Neural progenitor cell (in vitro differentiated cells): Measurements from ENCODE around the gene LTBP1. TPM values are rescaled to one million over a fixed set of nuclear protein-coding genes. Genes with fewer than 3 reads are reported as not detected.

ENCODE experiments used
- DNase-seq: peaks from one replicate; pipeline ENCODE4 v3.0.0-alpha.2; 2016; ENCODE audit warnings: low spot score
- H2AFZ ChIP-seq: fragments of 200-600 bp; sonication (generic); replicated peaks from 2 replicates; pipeline ENCODE4 v1.6.1; 2016; ENCODE audit warnings: antibody characterized with exemption
- H3F3A ChIP-seq: fragments of 200-600 bp; sonication (generic); 2 replicates; pipeline ENCODE4 v1.6.1; 2016; ENCODE audit warnings: antibody characterized with exemption, low read depth
- H3K27ac ChIP-seq: fragments of 200-600 bp; sonication (generic); 2 replicates; pipeline ENCODE4 v1.5.1; 2016; ENCODE audit warnings: mild to moderate bottlenecking
- H3K27me3 ChIP-seq: fragments of 200-600 bp; sonication (generic); 2 replicates; pipeline ENCODE4 v1.6.1; 2016; ENCODE audit warnings: mild to moderate bottlenecking, moderate library complexity
- H3K36me3 ChIP-seq: fragments of 200-600 bp; sonication (generic); 2 replicates; pipeline ENCODE4 v1.5.1; 2016
- H3K4me1 ChIP-seq: fragments of 200-600 bp; sonication (generic); 2 replicates; pipeline ENCODE4 v1.6.1; 2016; ENCODE audit warnings: mixed run types
- H3K4me2 ChIP-seq: fragments of 200-600 bp; sonication (generic); 2 replicates; pipeline ENCODE4 v1.6.1; 2016
- H3K4me3 ChIP-seq: fragments of 200-600 bp; sonication (generic); 2 replicates; pipeline ENCODE4 v1.5.1; 2016
- H3K79me2 ChIP-seq: fragments of 200-600 bp; sonication (generic); 2 replicates; pipeline ENCODE4 v1.6.1; 2016; ENCODE audit warnings: low read depth
- H3K9ac ChIP-seq: fragments of 200-600 bp; sonication (generic); 2 replicates; pipeline ENCODE4 v1.6.1; 2016
- H3K9me3 ChIP-seq: fragments of 200-600 bp; sonication (generic); 2 replicates; pipeline ENCODE4 v1.5.1; 2016; ENCODE audit warnings: low read depth
- H4K20me1 ChIP-seq: fragments of 200-600 bp; sonication (generic); 2 replicates; pipeline ENCODE4 v1.6.1; 2016; ENCODE audit warnings: low read depth
- H3K27ac Mint-ChIP-seq: 3 replicates; pipeline ENCODE4 v1.8.0; 2021; ENCODE audit warnings: mixed read lengths
- H3K27me3 Mint-ChIP-seq: 2 replicates; pipeline ENCODE4 v1.8.0; 2022; ENCODE audit warnings: low read depth, mild to moderate bottlenecking, inconsistent platforms, moderate library complexity, mixed read lengths; ENCODE audit not compliant: insufficient read depth
- H3K36me3 Mint-ChIP-seq: 3 replicates; pipeline ENCODE4 v1.8.0; 2021; ENCODE audit warnings: mixed read lengths
- H3K4me1 Mint-ChIP-seq: 3 replicates; pipeline ENCODE4 v1.8.0; 2021; ENCODE audit warnings: mixed read lengths
- H3K4me3 Mint-ChIP-seq: 3 replicates; pipeline ENCODE4 v1.8.0; 2021; ENCODE audit warnings: mild to moderate bottlenecking, moderate library complexity, mixed read lengths
- H3K9me3 Mint-ChIP-seq: 3 replicates; pipeline ENCODE4 v1.8.0; 2020; ENCODE audit warnings: mixed read lengths
- CTCF ChIP-seq: fragments of 200-600 bp; sonication (generic); IDR thresholded peaks from 2 replicates; pipeline ENCODE4 v1.5.1; 2017; ENCODE audit warnings: antibody characterized with exemption, mild to moderate bottlenecking
- EZH2 ChIP-seq: fragments of 200-600 bp; sonication (generic); IDR thresholded peaks from 2 replicates; pipeline ENCODE4 v1.6.1; 2017; ENCODE audit warnings: antibody characterized with exemption, mild to moderate bottlenecking, moderate library complexity
- EZH2phosphoT487 ChIP-seq: fragments of 200-600 bp; sonication (generic); IDR thresholded peaks from 2 replicates; pipeline ENCODE4 v1.6.1; 2017; ENCODE audit warnings: antibody characterized with exemption
- total RNA-seq: library from RNA; depleted of rRNA; stranded (reverse); fragments of >200 nt; gene quantifications from 2 replicates; pipeline ENCODE4 v1.2.3, GENCODE V29; 2015; ENCODE audit warnings: low replicate concordance

The LTBP1 gene
- total RNA-seq, 1 donor from 2014 or later: 50.5 TPM

- no peak overlapping the region for H3K27ac ChIP-seq
- no peak for DNase-seq
Observed at GRCh38 chr2:33215299-33215698, 268.5 kb downstream of the LTBP1 start.

GRCh38 chr2:33215983-33216382, 269.2 kb downstream of the LTBP1 start:
- Mint-ChIP-seq H3K4me3 (no peak overlapping the region), H3K27ac (no peak overlapping the region), H3K27me3 (no peaks in the 10 kb centered on the region), H3K4me1 (peaks cover 6% of the 10 kb centered on the region), H3K9me3 (no peaks in the 10 kb centered on the region), H3K36me3 (peaks cover 2% of the 10 kb centered on the region)
- DNase-seq: no peak
- H3K79me2 ChIP-seq: no peaks in the 10 kb centered on the region
- H3K4me2 ChIP-seq: no peak overlapping the region
- no peaks in the 10 kb centered on the region for H3K36me3 ChIP-seq
- no peak overlapping the region for H3K9ac ChIP-seq
- H2AFZ ChIP-seq: no peak overlapping the region
- TF ChIP-seq EZH2phosphoT487: no peak
- no peaks in the 10 kb centered on the region for H3K9me3 ChIP-seq
- no peaks in the 10 kb centered on the region for H4K20me1 ChIP-seq
- no peak overlapping the region for H3K27ac ChIP-seq
- no peaks in the 10 kb centered on the region for H3F3A ChIP-seq
- no peaks in the 10 kb centered on the region for H3K27me3 ChIP-seq
- no peak overlapping the region for H3K4me3 ChIP-seq
- no peaks in the 10 kb centered on the region for H3K4me1 ChIP-seq

More at GRCh38 chr2:33215299-33215698, 268.5 kb downstream of the LTBP1 start:
- H3K9me3 Mint-ChIP-seq: no peaks in the 10 kb centered on the region
- H3K4me3 Mint-ChIP-seq: no peak overlapping the region
- no peak overlapping the region for H3K9ac ChIP-seq
- TF ChIP-seq EZH2phosphoT487: no peak
- TF ChIP-seq EZH2: no peak
- no peak for TF ChIP-seq CTCF
- no peaks in the 10 kb centered on the region for H3K9me3 ChIP-seq
- no peaks in the 10 kb centered on the region for H3K36me3 ChIP-seq
- no peaks in the 10 kb centered on the region for H4K20me1 ChIP-seq
- peaks cover 10% of the 10 kb centered on the region for H3K4me1 Mint-ChIP-seq
- no peak overlapping the region for H3K27ac Mint-ChIP-seq
- H3F3A ChIP-seq: no peaks in the 10 kb centered on the region
- no peak overlapping the region for H2AFZ ChIP-seq
- H3K79me2 ChIP-seq: no peaks in the 10 kb centered on the region
- H3K27me3 ChIP-seq: no peaks in the 10 kb centered on the region
- H3K4me3 ChIP-seq: no peak overlapping the region
- H3K4me2 ChIP-seq: no peak overlapping the region
- no peaks in the 10 kb centered on the region for H3K27me3 Mint-ChIP-seq
- peaks cover 2% of the 10 kb centered on the region for H3K36me3 Mint-ChIP-seq
- H3K4me1 ChIP-seq: no peaks in the 10 kb centered on the region

- H3K4me3 ChIP-seq: no peak overlapping the region
- H3K9ac ChIP-seq: no peak overlapping the region
- Mint-ChIP-seq H3K27me3 (no peaks in the 10 kb centered on the region), H3K27ac (no peak overlapping the region), H3K4me1 (peaks cover 6% of the 10 kb centered on the region), H3K36me3 (peaks cover 1% of the 10 kb centered on the region), H3K4me3 (no peak overlapping the region), H3K9me3 (no peaks in the 10 kb centered on the region)
- TF ChIP-seq EZH2 (no peak), EZH2phosphoT487 (no peak), CTCF (no peak)
- DNase-seq: no peak
- H4K20me1 ChIP-seq: no peaks in the 10 kb centered on the region
- no peak overlapping the region for H2AFZ ChIP-seq
- no peak overlapping the region for H3K4me2 ChIP-seq
- H3K27me3 ChIP-seq: no peaks in the 10 kb centered on the region
- H3K79me2 ChIP-seq: no peaks in the 10 kb centered on the region
- H3K4me1 ChIP-seq: no peaks in the 10 kb centered on the region
- no peaks in the 10 kb centered on the region for H3F3A ChIP-seq
- no peak overlapping the region for H3K27ac ChIP-seq
- no peaks in the 10 kb centered on the region for H3K9me3 ChIP-seq
- H3K36me3 ChIP-seq: no peaks in the 10 kb centered on the region
Observed at GRCh38 chr2:33216508-33217182, 269.9 kb downstream of the LTBP1 start.

GRCh38 chr2:33217406-33217805, 270.7 kb downstream of the LTBP1 start:
- no peaks in the 10 kb centered on the region for H3K27me3 ChIP-seq
- H3K4me1 ChIP-seq: no peaks in the 10 kb centered on the region
- H3K9me3 ChIP-seq: no peaks in the 10 kb centered on the region
- Mint-ChIP-seq H3K9me3 (no peaks in the 10 kb centered on the region), H3K4me1 (peaks cover 6% of the 10 kb centered on the region), H3K27ac (no peak overlapping the region), H3K4me3 (no peak overlapping the region), H3K27me3 (no peaks in the 10 kb centered on the region), H3K36me3 (no peaks in the 10 kb centered on the region)
- no peak overlapping the region for H3K4me3 ChIP-seq
- no peak for DNase-seq
- H3K79me2 ChIP-seq: no peaks in the 10 kb centered on the region
- H2AFZ ChIP-seq: no peak overlapping the region
- H3F3A ChIP-seq: no peaks in the 10 kb centered on the region
- H3K9ac ChIP-seq: no peak overlapping the region
- no peaks in the 10 kb centered on the region for H3K36me3 ChIP-seq
- H3K27ac ChIP-seq: no peak overlapping the region
- H4K20me1 ChIP-seq: no peaks in the 10 kb centered on the region
- no peak for TF ChIP-seq EZH2
- TF ChIP-seq EZH2phosphoT487: no peak
- no peak for TF ChIP-seq CTCF
- no peak overlapping the region for H3K4me2 ChIP-seq
